ENCODE data around the gene GRAMD2A.

The GRAMD2A gene

GRCh38 chr15:72131922-72132321 lies 65.7 kb downstream of the GRAMD2A start:
- FAIRE-seq, result no peak

GRCh38 chr15:72130272-72130671 lies 67.3 kb downstream of the GRAMD2A start:
- no peak for FAIRE-seq

- no peak for FAIRE-seq
These were observed 69.2 kb downstream of the GRAMD2A start for GRCh38 chr15:72128359-72128758.

GRCh38 chr15:72127724-72128322 lies 69.8 kb downstream of the GRAMD2A start:
- FAIRE-seq, result no peak

- peak; percentile 30 for FAIRE-seq
These were observed 73.4 kb downstream of the GRAMD2A start for GRCh38 chr15:72124218-72124617.

GRCh38 chr15:72118017-72118978 lies 79.3 kb downstream of the GRAMD2A start, which contains the start of the genes MYO9A and SENP8:
MYO9A (minus strand) TSS chr15:72118150; CDS start chr15:72046563, 71,587 bp downstream.
SENP8 (plus strand) TSS chr15:72118403; CDS start chr15:72139624, 21,221 bp downstream.
- FAIRE-seq, result peak; percentile 91

GRCh38 chr15:72117486-72118016 lies 80.0 kb downstream of the GRAMD2A start:
- FAIRE-seq, result no peak

GRCh38 chr15:72116731-72117485 lies 80.7 kb downstream of the GRAMD2A start:
- FAIRE-seq, result no peak

GRCh38 chr15:72113347-72114031 lies 84.1 kb downstream of the GRAMD2A start:
- FAIRE-seq, result no peak

GRCh38 chr15:72112805-72113204 lies 84.8 kb downstream of the GRAMD2A start:
- no peak for FAIRE-seq

- no peak for FAIRE-seq
These were observed 85.5 kb downstream of the GRAMD2A start for GRCh38 chr15:72112116-72112515.

- no peak for FAIRE-seq
These were observed 87.2 kb downstream of the GRAMD2A start for GRCh38 chr15:72110355-72110754.
